ENCODE measurements around the gene UQCR10. TPM values are rescaled to one million over a fixed set of nuclear protein-coding genes. Genes with fewer than 3 reads are reported as not detected.

UQCR10 gene
- total and polyA plus RNA-seq, 2 experiments from 2014 or later, result 78.0 to 535 TPM

DNA sequence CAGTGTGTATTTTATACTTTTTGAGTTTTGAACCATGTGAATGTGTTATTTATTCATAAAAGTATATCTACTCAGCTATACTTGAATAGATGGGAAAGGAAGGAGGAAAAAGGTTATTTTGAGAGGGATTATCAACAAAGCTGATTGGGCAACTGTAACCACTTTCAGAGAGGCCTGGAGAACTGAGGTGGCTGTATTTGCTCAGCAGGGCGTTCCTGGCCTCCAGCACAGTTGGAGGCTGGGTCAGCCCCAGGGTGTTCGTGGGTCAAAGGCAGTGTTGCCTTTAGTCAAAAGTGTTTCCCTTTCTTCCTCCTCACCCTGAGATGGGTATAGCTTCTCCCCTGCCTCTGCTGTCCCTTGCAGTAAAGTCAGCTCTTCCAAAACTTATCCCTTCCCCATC is 44.2 kb downstream of the UQCR10 start:
- H3K36me3 ChIP-seq (ENCODE audit: insufficient read depth), result peaks cover 15% of the 10 kb centered on the region
- ATAC-seq, result no peak
- H3K27me3 Mint-ChIP-seq (ENCODE audit: insufficient read depth, low read depth, poor library complexity), result peaks cover 2% of the 10 kb centered on the region

More for the DNA sequence above, 44.2 kb downstream of the UQCR10 start:
- Histone ChIP-seq H3K4me2 (no peak overlapping the region), H3K4me3 (no peak overlapping the region), H3K27ac (ENCODE audit: low read depth) (no peak overlapping the region), H4K20me1 (replicated peaks; ENCODE audit: insufficient read depth) (no peaks in the 10 kb centered on the region), H3K27me3 (ENCODE audit: insufficient read depth) (no peaks in the 10 kb centered on the region), H3K4me1 (ENCODE audit: insufficient read depth) (no peaks in the 10 kb centered on the region), H3K79me2 (replicated peaks; ENCODE audit: insufficient read depth) (no peaks in the 10 kb centered on the region), H3K9me2 (ENCODE audit: insufficient read depth) (no peaks in the 10 kb centered on the region), H2AFZ (no peak overlapping the region), H3F3A (replicated peaks; ENCODE audit: low read depth) (no peaks in the 10 kb centered on the region)
- Mint-ChIP-seq H3K36me3 (ENCODE audit: low read depth) (peaks cover 52% of the 10 kb centered on the region), H3K9me3 (no peaks in the 10 kb centered on the region), H3K4me1 (no peaks in the 10 kb centered on the region; the same call in 1 of the 3 replicates), H3K27ac (no peak overlapping the region), H3K4me3 (no peak overlapping the region)
- no peak for DNase-seq (ENCODE audit: low spot score)
- no peak for TF ChIP-seq NANOG (IDR thresholded peaks at IDR 0.05; ENCODE audit: borderline replicate concordance)
- no peak for TF ChIP-seq ZNF331 (CRISPR knock-in tag; IDR thresholded peaks at IDR 0.05; ENCODE audit: low read depth)
- TF ChIP-seq, protein P1, sequence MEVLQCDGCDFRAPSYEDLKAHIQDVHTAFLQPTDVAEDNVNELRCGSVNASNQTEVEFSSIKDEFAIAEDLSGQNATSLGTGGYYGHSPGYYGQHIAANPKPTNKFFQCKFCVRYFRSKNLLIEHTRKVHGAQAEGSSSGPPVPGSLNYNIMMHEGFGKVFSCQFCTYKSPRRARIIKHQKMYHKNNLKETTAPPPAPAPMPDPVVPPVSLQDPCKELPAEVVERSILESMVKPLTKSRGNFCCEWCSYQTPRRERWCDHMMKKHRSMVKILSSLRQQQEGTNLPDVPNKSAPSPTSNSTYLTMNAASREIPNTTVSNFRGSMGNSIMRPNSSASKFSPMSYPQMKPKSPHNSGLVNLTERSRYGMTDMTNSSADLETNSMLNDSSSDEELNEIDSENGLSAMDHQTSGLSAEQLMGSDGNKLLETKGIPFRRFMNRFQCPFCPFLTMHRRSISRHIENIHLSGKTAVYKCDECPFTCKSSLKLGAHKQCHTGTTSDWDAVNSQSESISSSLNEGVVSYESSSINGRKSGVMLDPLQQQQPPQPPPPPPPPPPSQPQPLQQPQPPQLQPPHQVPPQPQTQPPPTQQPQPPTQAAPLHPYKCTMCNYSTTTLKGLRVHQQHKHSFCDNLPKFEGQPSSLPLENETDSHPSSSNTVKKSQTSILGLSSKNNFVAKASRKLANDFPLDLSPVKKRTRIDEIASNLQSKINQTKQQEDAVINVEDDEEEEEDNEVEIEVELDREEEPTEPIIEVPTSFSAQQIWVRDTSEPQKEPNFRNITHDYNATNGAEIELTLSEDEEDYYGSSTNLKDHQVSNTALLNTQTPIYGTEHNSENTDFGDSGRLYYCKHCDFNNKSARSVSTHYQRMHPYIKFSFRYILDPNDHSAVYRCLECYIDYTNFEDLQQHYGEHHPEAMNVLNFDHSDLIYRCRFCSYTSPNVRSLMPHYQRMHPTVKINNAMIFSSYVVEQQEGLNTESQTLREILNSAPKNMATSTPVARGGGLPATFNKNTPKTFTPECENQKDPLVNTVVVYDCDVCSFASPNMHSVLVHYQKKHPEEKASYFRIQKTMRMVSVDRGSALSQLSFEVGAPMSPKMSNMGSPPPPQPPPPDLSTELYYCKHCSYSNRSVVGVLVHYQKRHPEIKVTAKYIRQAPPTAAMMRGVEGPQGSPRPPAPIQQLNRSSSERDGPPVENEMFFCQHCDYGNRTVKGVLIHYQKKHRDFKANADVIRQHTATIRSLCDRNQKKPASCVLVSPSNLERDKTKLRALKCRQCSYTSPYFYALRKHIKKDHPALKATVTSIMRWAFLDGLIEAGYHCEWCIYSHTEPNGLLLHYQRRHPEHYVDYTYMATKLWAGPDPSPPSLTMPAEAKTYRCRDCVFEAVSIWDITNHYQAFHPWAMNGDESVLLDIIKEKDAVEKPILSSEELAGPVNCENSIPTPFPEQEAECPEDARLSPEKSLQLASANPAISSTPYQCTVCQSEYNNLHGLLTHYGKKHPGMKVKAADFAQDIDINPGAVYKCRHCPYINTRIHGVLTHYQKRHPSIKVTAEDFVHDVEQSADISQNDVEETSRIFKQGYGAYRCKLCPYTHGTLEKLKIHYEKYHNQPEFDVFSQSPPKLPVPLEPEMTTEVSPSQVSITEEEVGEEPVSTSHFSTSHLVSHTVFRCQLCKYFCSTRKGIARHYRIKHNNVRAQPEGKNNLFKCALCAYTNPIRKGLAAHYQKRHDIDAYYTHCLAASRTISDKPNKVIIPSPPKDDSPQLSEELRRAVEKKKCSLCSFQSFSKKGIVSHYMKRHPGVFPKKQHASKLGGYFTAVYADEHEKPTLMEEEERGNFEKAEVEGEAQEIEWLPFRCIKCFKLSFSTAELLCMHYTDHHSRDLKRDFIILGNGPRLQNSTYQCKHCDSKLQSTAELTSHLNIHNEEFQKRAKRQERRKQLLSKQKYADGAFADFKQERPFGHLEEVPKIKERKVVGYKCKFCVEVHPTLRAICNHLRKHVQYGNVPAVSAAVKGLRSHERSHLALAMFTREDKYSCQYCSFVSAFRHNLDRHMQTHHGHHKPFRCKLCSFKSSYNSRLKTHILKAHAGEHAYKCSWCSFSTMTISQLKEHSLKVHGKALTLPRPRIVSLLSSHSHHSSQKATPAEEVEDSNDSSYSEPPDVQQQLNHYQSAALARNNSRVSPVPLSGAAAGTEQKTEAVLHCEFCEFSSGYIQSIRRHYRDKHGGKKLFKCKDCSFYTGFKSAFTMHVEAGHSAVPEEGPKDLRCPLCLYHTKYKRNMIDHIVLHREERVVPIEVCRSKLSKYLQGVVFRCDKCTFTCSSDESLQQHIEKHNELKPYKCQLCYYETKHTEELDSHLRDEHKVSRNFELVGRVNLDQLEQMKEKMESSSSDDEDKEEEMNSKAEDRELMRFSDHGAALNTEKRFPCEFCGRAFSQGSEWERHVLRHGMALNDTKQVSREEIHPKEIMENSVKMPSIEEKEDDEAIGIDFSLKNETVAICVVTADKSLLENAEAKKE (CRISPR knock-in tag; IDR thresholded peaks at IDR 0.05), result no peak
- TF ChIP-seq STAT1 (IDR thresholded peaks at IDR 0.05; ENCODE audit: unreplicated experiment), result no peak
